Dendritic cell treated with granulocyte-macrophage colony-stimulating factor and Interleukin-4, amounts not matched to agents 40 ng/mL and 50 ng/mL, for 4 days (primary cell): Measurements from ENCODE around the gene MGAT2.

ENCODE experiments used
- H3K27ac Mint-ChIP-seq: one replicate; pipeline ENCODE4 v1.8.0; 2022; ENCODE audit warnings: mild to moderate bottlenecking, mixed read lengths
- H3K27me3 Mint-ChIP-seq: one replicate; pipeline ENCODE4 v1.8.0; 2022; ENCODE audit warnings: mild to moderate bottlenecking, mixed read lengths
- H3K36me3 Mint-ChIP-seq: one replicate; pipeline ENCODE4 v1.8.0; 2022; ENCODE audit warnings: low read depth, mixed read lengths
- H3K4me1 Mint-ChIP-seq: one replicate; pipeline ENCODE4 v1.8.0; 2022; ENCODE audit warnings: low read depth, mixed read lengths
- H3K4me3 Mint-ChIP-seq: one replicate; pipeline ENCODE4 v1.8.0; 2022; ENCODE audit warnings: mild to moderate bottlenecking, moderate library complexity, mixed read lengths
- H3K9me3 Mint-ChIP-seq: one replicate; pipeline ENCODE4 v1.8.0; 2022; ENCODE audit warnings: mixed read lengths
- intact Hi-C: fragments of 100-400 bp; cut with micrococcal nuclease; formaldehyde crosslinking; loops from one replicate; pipeline ENCODE4 v1.15.0; 2022

Gene MGAT2

DNA sequence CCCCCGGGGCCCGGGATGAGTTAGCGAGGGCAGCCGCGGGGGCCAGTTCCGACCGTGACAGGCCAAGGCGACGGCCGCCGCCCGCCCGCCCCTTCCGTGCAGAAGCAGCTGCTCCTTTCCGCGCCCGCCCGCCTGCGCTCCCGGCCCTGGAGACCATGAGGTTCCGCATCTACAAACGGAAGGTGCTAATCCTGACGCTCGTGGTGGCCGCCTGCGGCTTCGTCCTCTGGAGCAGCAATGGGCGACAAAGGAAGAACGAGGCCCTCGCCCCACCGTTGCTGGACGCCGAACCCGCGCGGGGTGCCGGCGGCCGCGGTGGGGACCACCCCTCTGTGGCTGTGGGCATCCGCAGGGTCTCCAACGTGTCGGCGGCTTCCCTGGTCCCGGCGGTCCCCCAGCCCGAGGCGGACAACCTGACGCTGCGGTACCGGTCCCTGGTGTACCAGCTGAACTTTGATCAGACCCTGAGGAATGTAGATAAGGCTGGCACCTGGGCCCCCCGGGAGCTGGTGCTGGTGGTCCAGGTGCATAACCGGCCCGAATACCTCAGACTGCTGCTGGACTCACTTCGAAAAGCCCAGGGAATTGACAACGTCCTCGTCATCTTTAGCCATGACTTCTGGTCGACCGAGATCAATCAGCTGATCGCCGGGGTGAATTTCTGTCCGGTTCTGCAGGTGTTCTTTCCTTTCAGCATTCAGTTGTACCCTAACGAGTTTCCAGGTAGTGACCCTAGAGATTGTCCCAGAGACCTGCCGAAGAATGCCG is 699 bp downstream of the MGAT2 start:
- Mint-ChIP-seq H3K27ac (peak overlapping the region; percentile 100), H3K4me1 (peaks cover 27% of the 10 kb centered on the region), H3K36me3 (peaks cover 73% of the 10 kb centered on the region), H3K9me3 (no peaks in the 10 kb centered on the region), H3K4me3 (peak overlapping the region; percentile 99), H3K27me3 (no peaks in the 10 kb centered on the region)
- intact Hi-C loops, result loop anchor here (2.0 kb wide), 1 partner anchor 14 kb away; the partner anchor contains the start of gene DNAAF2

DNA sequence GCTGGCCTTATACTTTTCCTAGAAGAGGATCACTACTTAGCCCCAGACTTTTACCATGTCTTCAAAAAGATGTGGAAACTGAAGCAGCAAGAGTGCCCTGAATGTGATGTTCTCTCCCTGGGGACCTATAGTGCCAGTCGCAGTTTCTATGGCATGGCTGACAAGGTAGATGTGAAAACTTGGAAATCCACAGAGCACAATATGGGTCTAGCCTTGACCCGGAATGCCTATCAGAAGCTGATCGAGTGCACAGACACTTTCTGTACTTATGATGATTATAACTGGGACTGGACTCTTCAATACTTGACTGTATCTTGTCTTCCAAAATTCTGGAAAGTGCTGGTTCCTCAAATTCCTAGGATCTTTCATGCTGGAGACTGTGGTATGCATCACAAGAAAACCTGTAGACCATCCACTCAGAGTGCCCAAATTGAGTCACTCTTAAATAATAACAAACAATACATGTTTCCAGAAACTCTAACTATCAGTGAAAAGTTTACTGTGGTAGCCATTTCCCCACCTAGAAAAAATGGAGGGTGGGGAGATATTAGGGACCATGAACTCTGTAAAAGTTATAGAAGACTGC is 1.5 kb downstream of the MGAT2 start:
- Mint-ChIP-seq H3K27ac (peak overlapping the region; percentile 100), H3K4me3 (peak overlapping the region; percentile 99), H3K4me1 (peaks cover 27% of the 10 kb centered on the region), H3K36me3 (peaks cover 70% of the 10 kb centered on the region), H3K27me3 (no peaks in the 10 kb centered on the region), H3K9me3 (no peaks in the 10 kb centered on the region)
- intact Hi-C loops, result no loop called here

- Mint-ChIP-seq H3K4me3 (no peak overlapping the region), H3K4me1 (peaks cover 18% of the 10 kb centered on the region), H3K27ac (no peak overlapping the region), H3K9me3 (no peaks in the 10 kb centered on the region), H3K27me3 (no peaks in the 10 kb centered on the region), H3K36me3 (peaks cover 61% of the 10 kb centered on the region)
- intact Hi-C loops, result no loop called here
These were observed 2.8 kb downstream of the MGAT2 start for GRCh38 chr14:49623387-49623786.

DNA sequence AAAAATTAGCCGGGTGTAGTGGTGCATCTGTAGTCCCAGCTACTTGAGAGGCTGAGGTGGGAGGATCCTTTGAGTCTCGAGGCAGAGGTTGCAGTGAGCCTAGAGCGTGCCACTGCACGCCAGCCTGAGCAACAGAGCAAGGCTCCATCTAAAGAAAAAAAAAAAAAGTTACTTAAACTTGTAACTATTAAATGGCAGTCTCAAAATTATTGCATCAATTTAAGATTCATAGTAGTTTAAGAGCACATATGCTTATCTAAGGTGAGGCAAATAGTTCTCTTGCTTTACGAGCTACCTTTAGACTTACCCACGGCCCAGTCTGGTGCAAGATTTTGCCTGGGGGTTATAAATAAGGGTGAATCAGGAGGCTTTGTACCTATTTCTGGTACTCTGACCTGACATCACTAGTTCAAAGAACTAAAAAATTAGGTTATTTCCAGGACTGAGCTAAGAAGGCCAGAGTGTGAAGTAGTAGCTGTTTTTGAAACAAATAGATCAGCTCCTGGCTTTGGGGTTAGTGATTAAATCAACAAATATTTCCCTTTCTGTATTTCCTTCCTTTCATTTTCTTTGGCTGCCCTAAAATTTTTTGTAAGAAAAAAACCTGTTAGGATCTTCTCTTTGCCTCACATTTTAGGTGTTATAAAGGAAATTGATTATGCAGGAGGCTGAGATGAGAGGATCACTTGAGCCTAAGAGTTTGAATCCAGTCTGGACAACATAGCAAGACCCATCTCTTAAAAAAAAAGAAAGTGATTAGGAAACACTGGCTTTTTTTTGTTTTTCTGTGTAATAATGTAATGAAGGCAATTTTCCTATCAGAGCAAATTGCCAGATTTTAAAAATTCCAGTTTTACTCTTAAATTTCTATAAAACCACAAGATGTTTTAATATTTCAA is 3.6 kb downstream of the MGAT2 start:
- Mint-ChIP-seq H3K27me3 (no peaks in the 10 kb centered on the region), H3K4me1 (peaks cover 11% of the 10 kb centered on the region), H3K36me3 (peaks cover 58% of the 10 kb centered on the region), H3K9me3 (no peaks in the 10 kb centered on the region), H3K27ac (no peak overlapping the region), H3K4me3 (peak overlapping the region; percentile 9)
- intact Hi-C loops, result no loop called here

DNA sequence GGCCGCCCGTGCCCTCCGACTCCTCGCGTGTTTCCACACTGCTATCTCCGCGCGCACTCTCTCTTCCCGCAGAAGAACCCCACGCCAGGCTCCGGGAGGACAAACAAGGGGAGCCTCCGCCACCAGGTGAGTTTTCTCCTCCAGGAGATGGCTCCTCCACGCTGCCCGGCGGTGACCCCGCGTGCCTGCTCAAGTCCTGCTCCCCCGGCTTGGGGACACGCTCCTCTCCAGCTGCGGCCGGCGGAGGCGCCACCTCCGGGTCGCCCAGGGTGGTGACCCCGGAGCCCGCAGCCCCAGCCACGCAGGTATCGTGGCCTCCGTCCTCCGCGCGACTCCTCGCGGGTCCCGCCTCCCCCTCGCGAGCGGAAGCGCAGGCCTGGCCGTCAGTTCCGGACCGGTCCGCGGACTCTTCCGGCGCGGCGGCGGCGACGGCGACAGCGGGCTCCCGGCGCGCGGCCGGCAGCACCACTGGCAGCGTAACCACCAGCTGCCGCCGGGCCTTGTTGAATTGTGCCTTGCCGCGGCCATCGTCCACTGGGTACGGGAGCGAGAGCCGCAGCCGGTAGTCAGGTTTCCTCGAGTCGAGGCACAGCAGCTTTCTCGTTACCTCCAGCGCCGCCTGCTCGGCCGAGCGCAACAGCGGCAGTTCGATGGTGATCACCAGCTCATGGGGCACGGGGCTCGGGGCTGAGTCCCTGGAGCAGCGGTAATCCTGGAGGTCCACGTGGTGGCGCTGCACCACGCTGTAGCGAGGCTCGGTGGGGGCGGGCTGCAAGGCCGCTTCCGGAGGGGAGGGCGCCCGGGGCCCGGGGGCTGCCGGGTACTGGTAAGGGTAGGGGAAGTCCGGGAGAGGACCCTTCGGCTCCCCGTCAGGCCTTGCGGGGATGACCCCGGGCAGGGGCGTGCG is 13.3 kb downstream of the MGAT2 start:
- peaks cover 40% of the 10 kb centered on the region for H3K4me1 Mint-ChIP-seq
- peak overlapping the region; percentile 94 for H3K4me3 Mint-ChIP-seq
- peaks cover 58% of the 10 kb centered on the region for H3K36me3 Mint-ChIP-seq
- no peaks in the 10 kb centered on the region for H3K27me3 Mint-ChIP-seq
- no peaks in the 10 kb centered on the region for H3K9me3 Mint-ChIP-seq
- intact Hi-C loops, result loop anchor here (1.0 to 10.0 kb wide), 4 partner anchors 13 to 601 kb away; partner anchors contain the start of genes MGAT2, RPL36AL and SOS2
- peak overlapping the region; percentile 87 for H3K27ac Mint-ChIP-seq

GRCh38 chr14:49634547-49635334 is 14.1 kb downstream of the MGAT2 start, which contains the start of gene DNAAF2:
DNAAF2 (minus strand) TSS chr14:49635244; CDS start chr14:49635149, 95 bp downstream.
- H3K27ac Mint-ChIP-seq, result peak within 1 kb of the TSS; percentile 87
- H3K36me3 Mint-ChIP-seq, result peaks cover 57% of the 10 kb centered on the region
- peaks cover 42% of the 10 kb centered on the region for H3K4me1 Mint-ChIP-seq
- peak within 1 kb of the TSS; percentile 94 for H3K4me3 Mint-ChIP-seq
- no peaks in the 10 kb centered on the region for H3K27me3 Mint-ChIP-seq
- H3K9me3 Mint-ChIP-seq, result no peaks in the 10 kb centered on the region
- intact Hi-C loops, result loop anchor here (1.0 to 10.0 kb wide), 5 partner anchors 14 to 600 kb away; partner anchors contain the start of genes MGAT2, POLE2, RPL36AL and SOS2

GRCh38 chr14:49636866-49637265 is 16.3 kb downstream of the MGAT2 start:
- peak overlapping the region; percentile 8 for H3K27ac Mint-ChIP-seq
- H3K36me3 Mint-ChIP-seq, result peaks cover 51% of the 10 kb centered on the region
- intact Hi-C loops, result loop anchor here (5.0 to 10.0 kb wide), 2 partner anchors 50 to 598 kb away; partner anchors contain the start of genes POLE2 and SOS2

DNA sequence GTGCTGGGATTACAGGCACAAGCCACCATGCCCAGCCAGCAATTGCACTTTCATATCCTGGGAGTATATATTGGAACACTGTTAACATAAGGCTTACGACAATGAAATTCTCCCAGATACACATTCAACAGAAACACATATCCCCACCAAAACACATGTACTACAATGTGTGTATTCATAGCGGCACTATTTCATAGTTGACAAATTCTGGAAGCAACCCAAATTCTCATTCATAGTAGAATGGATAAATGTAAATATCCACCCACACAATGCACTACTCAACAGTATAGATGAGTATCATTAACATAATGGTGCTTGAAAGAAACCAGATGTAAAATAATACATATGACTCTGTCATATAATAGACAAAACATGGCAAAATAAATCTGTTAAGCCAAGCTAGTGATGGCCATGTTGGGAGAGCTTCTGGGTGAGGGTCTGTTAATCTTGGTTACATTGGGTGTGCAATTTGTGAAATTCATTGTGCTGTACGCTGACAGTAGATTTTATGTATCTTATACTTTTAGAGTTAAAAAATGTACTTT is 17.0 kb downstream of the MGAT2 start:
- no peaks in the 10 kb centered on the region for H3K9me3 Mint-ChIP-seq
- no peak overlapping the region for H3K4me3 Mint-ChIP-seq
- H3K27me3 Mint-ChIP-seq, result no peaks in the 10 kb centered on the region
- H3K27ac Mint-ChIP-seq, result peak overlapping the region; percentile 8
- peaks cover 58% of the 10 kb centered on the region for H3K36me3 Mint-ChIP-seq
- H3K4me1 Mint-ChIP-seq, result peaks cover 40% of the 10 kb centered on the region
- intact Hi-C loops, result loop anchor here (5.0 to 10.0 kb wide), 2 partner anchors 50 to 597 kb away; partner anchors contain the start of genes POLE2 and SOS2

More at GRCh38 chr14:49636866-49637265, 16.3 kb downstream of the MGAT2 start:
- Mint-ChIP-seq H3K4me3 (no peak overlapping the region), H3K9me3 (no peaks in the 10 kb centered on the region), H3K27me3 (no peaks in the 10 kb centered on the region), H3K4me1 (peaks cover 34% of the 10 kb centered on the region)

DNA sequence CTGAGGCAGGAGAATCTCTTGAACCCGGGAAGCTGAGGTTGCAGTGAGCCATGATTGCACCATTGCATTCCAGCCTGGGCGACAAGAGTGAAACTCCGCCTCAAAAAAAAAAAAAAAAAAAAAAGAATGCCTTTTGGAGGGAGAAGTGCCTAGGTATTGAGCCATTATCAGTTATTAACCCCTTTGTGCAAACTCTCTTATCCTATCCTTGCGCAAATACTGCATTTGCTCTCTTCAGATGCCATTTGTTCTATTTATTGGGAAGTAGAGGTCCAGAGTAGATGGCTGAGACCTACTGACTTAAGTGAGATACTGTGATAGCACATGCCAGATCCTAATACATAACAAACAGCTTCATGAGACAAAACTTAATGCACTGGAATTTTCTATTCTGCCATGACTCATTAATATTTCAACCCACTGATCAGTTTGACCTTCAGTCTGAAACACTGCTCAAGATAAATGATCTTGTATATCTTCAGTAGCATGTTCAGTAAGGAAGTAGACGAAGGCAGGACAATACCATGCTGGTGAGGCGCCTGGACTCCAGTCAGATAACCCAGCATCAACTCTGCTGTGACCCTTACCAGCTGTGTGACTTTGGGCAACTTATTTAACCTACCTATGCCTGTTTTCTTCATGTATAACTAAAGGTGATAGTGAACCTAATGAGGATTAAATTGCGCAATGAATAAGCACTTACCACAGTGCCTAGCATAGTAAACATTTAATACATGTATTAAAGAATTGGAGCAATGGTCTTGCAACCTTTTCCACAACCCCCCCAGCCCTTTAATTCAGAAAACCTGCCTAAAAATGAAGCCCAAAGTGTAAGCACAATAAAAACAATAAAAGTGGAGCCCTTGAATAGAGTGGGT is 20.2 kb downstream of the MGAT2 start:
- peaks cover 51% of the 10 kb centered on the region for H3K36me3 Mint-ChIP-seq
- H3K9me3 Mint-ChIP-seq, result no peaks in the 10 kb centered on the region
- H3K27ac Mint-ChIP-seq, result no peak overlapping the region
- H3K27me3 Mint-ChIP-seq, result no peaks in the 10 kb centered on the region
- H3K4me1 Mint-ChIP-seq, result peaks cover 29% of the 10 kb centered on the region
- H3K4me3 Mint-ChIP-seq, result no peak overlapping the region
- intact Hi-C loops, result no loop called here

GRCh38 chr14:49641697-49642129 is 21.1 kb downstream of the MGAT2 start:
- H3K27ac Mint-ChIP-seq, result no peak overlapping the region
- no peaks in the 10 kb centered on the region for H3K27me3 Mint-ChIP-seq
- peaks cover 25% of the 10 kb centered on the region for H3K4me1 Mint-ChIP-seq
- H3K9me3 Mint-ChIP-seq, result no peaks in the 10 kb centered on the region
- no peak overlapping the region for H3K4me3 Mint-ChIP-seq
- intact Hi-C loops, result no loop called here
- peaks cover 48% of the 10 kb centered on the region for H3K36me3 Mint-ChIP-seq

DNA sequence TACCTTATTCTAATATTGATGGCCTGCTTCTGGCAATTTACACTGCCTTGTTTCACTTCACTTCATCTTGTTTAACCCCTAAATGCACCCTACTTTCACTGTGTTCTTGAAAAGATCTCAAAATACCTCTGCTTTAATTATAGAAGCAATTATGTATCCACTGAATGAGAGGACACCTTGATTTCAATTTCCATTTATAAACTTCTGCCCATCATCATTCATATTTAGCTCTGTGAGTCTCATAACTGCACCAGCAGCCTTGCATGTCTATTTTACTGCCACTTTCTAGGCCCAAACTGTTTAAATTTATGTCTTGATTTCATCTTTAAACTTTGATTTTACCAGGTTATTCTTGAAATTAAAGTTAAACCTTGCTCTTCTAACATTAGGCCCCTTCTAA is 21.6 kb downstream of the MGAT2 start:
- peaks cover 48% of the 10 kb centered on the region for H3K36me3 Mint-ChIP-seq
- intact Hi-C loops, result no loop called here
- H3K4me3 Mint-ChIP-seq, result no peak overlapping the region
- H3K27ac Mint-ChIP-seq, result no peak overlapping the region
- no peaks in the 10 kb centered on the region for H3K9me3 Mint-ChIP-seq
- peaks cover 21% of the 10 kb centered on the region for H3K4me1 Mint-ChIP-seq
- no peaks in the 10 kb centered on the region for H3K27me3 Mint-ChIP-seq
